NOMO-1 treated with DMSO at 0.1 percent for 48 hours (cell line): ENCODE measurements around the gene PIAS1.
"Not testable (repeated sequence)": the region's sequence is repeated elsewhere in the genome, so short reads cannot be mapped to it uniquely, and the experiment has no call there.

Experiments
- DNase-seq: peaks from one replicate; lab custom pipeline; 2025; ENCODE audit not compliant: unreplicated experiment; lab: John Stamatoyannopoulos, UW

PIAS1 gene

GRCh38 chr15:68230157-68231100 lies 176.3 kb downstream of the PIAS1 start:
- DNase-seq: no peak

- no peak for DNase-seq
These were observed 177.1 kb downstream of the PIAS1 start for GRCh38 chr15:68231102-68231818.

GRCh38 chr15:68232449-68232848 lies 178.3 kb downstream of the PIAS1 start:
- DNase-seq: peak; percentile 41

- peak; percentile 78 for DNase-seq
These were observed 178.8 kb downstream of the PIAS1 start for GRCh38 chr15:68232937-68233336.

GRCh38 chr15:68234060-68234459 lies 179.9 kb downstream of the PIAS1 start:
- DNase-seq: no peak

- not testable (repeated sequence) for DNase-seq
These were observed 180.4 kb downstream of the PIAS1 start for GRCh38 chr15:68234520-68234919.

GRCh38 chr15:68235022-68235421 lies 180.9 kb downstream of the PIAS1 start:
- no peak for DNase-seq

GRCh38 chr15:68239025-68239424 lies 184.9 kb downstream of the PIAS1 start:
- DNase-seq: no peak

- DNase-seq: no peak
These were observed 187.2 kb downstream of the PIAS1 start for GRCh38 chr15:68241088-68241935.
